ENCODE data around the gene RRN3.
A peak's percentile ranks its signal among the peaks of the same experiment; 100 is the strongest.
"Not testable (repeated sequence)": the region's sequence is repeated elsewhere in the genome, so short reads cannot be mapped to it uniquely, and the experiment has no call there.

Gene RRN3

DNA sequence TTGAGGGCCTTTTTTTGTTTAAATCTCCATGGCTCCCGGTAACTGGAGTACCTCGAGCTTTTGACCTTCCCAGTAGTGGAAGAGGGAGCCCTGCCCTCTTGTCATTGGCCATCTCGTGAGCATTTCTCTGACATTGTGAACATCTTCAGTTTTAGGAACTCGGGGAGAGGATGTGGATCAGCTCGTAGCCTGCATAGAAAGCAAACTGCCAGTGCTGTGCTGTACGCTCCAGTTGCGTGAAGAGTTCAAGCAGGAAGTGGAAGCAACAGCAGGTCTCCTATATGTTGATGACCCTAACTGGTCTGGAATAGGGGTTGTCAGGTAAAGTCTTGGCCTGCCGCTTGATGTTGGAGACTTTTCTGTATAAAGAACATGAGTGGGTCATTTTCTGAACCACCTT lies 62.5 kb downstream of the RRN3 start:
- no peak for DNase-seq (ENCODE audit: extremely low read depth, low read depth)
- TF ChIP-seq CTCF (IDR thresholded peaks at IDR 0.05; ENCODE audit: low read depth, low read length), result no peak

- no peak for TF ChIP-seq CTCF (IDR thresholded peaks at IDR 0.05; ENCODE audit: low read depth, low read length)
- no peak for DNase-seq (ENCODE audit: extremely low read depth, low read depth)
Observed at GRCh38 chr16:15031179-15031578, 62.9 kb downstream of the RRN3 start.

DNA sequence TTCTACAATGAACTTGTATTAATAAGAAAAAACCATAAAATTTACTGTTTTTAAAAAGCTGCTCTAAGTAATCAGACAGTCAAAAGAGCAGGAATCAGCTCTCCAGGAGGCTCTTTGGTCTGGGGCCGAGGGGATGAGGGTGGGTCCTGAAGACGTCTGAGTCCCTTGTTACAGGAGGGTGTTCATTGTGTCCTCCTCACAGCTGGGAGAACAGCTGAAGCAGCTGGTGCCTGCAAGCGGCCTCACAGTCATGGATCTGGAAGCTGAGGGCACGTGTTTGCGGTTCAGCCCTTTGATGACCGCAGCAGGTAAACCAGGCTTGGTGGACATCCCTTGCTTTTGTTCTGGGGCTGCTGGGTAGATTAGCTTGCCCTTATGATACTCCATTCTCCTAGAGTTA lies 64.3 kb downstream of the RRN3 start:
- not testable (repeated sequence) for DNase-seq (ENCODE audit: extremely low read depth, low read depth)

DNA sequence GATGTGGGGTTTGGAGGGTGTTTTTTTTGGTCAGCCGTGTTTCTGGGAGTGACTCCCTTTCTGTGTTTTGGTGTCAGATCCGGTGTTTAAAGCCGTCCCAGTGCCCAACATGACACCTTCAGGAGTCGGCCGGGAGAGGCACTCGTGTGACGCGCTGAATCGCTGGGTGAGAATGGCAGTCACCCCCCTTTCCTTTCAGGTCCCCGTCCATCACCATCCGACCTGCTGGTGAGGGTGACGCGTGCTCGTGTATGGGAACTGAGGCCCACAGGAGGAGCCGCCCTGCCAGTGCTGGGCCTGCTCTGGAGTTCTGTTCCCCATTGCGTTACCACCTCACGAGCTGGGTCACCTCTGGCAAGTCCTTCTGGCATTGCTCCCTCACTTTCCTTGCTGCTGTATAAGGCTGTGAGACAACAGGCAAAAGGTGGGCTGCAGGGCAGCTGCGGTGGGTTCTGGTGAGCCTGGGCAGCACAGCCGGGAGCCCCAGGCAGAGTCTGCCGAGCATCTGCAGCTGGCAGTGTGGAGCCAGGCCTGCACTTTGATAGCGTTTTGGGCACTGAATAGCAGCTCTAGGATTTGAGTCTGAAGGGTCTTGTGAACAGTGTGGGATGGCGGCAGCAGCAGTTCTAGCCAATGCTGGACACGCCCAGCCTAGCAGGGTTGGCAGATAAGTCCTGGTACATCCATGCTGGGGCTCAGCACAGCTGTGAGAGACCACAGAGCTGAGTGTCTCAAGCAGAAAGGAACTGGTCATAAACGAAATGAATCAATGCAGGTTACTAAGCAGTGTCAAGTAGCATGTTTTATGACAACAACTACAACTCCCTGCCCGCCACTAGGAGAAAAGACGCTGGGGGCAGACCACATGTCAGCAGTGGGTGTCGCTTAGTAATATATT lies 65.0 kb downstream of the RRN3 start:
- not testable (repeated sequence) for DNase-seq (ENCODE audit: extremely low read depth, low read depth)

DNA sequence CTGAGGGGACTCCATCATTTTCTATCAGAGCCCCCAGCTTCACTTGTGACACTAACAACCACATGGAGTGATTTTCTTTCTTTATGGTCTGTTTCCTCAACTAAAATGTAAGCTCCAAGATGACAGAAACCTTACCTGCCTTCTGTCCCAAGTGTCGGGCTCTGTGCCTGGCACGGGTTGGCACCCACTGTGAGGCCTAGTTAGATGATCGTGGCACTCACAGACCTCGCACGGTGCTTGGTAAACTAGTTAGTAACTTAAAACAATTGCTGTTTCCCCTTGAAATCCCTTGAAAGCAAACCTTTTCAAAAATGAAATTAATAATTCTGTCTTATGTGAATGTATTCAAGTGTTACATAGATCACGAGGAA lies 65.7 kb downstream of the RRN3 start:
- DNase-seq (ENCODE audit: extremely low read depth, low read depth), result not testable (repeated sequence)

DNA sequence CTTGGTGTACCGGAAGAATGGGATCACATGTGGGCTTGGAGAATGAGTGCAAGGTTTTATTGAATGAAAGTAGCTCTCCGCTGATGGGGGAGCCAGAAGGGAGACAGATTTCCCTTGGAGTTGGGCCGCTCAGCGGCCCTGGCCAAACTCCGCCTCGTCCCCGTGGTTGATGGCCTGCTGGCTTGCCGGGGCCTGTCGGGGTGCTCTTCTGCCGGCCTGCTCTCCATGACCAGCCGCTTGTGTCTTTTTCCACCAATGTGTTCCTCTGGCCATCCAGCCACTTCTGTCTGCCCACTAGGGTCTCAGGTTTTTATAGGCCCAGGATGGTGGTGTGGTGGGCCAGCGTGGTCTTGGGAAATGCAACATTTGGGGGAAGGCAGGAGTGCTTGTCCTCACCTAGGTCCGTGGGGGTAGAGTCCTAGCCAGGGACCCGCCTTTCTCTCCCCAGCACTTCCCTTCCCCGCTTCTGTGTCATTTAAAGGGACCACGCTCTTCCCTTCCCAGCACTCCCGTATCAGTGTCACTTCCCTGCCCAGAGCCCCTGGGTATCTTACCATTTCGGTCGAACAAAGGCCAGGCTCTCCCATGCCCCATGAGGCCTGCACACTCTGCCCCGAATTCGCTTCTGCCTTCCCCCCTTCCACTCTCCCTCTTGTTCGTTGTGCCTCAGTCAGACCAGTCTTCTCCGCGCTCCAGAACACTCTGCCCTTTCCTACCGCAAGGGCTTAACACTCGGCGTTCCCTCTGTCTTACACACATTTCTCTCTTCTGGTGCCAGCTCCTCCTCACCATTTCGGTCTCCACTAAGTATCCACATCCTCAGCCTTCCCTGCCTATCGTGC lies 66.3 kb downstream of the RRN3 start:
- DNase-seq (ENCODE audit: extremely low read depth, low read depth), result not testable (repeated sequence)

DNA sequence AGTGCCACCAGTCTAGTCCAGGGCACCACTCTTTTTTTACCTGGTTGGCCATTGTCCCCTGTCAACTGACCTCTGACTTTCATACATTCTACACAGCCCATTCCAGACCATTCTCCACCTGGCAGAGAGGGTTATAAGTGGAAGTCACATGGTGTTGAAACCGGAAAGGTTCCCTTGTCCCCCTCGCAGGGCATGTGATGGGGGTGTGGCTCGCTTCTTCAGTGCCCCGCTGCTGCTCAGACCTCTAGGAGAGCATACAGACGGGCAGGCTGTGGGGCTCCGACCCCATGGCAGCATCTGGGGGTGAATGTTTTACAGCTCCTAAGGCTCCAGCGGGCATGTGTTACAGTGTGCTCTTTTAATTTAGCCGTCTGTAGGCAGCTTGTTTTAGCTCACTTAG lies 67.0 kb downstream of the RRN3 start:
- not testable (repeated sequence) for DNase-seq (ENCODE audit: extremely low read depth, low read depth)

GRCh38 chr16:15025234-15025951 lies 68.7 kb downstream of the RRN3 start:
- DNase-seq (ENCODE audit: extremely low read depth, low read depth), result not testable (repeated sequence)

- DNase-seq (ENCODE audit: extremely low read depth, low read depth), result not testable (repeated sequence)
Observed at GRCh38 chr16:15024858-15025199, 69.2 kb downstream of the RRN3 start.

DNA sequence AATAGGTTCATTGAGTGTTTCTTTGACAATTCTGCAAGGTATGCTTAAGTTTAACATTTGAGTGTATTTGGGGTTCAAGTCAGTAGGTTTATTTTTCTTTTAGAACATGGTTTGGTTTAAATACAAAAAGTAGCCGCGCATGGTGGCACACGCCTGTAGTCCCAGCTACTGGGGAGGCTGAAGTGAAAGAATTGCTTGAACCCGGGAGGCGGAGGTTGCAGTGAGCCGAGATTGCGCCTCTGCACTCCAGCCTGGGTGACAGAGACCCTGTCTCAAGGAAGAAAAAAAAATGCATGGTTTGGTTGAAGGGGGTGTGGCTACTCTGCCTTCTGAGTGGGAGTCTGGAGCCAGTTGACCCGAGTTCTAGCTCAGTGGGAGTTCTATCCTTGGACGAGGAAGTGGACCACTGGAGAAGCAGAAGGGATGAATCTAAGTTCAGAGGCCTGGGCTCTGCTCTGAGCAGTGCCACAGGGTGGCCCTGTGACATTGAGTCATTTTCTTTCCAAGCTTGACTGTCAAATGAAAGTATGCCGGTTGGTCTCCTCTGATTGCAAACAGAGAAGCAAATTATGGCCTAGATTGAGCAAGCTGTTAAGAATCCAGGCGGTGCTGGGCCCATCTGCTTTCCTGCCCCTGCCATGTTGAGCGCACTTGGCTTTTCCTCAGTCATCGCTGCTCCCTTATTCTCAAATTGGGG lies 70.5 kb downstream of the RRN3 start:
- not testable (repeated sequence) for DNase-seq (ENCODE audit: extremely low read depth, low read depth)

- DNase-seq (ENCODE audit: extremely low read depth, low read depth), result not testable (repeated sequence)
Observed at GRCh38 chr16:15022194-15022593, 71.9 kb downstream of the RRN3 start.

DNA sequence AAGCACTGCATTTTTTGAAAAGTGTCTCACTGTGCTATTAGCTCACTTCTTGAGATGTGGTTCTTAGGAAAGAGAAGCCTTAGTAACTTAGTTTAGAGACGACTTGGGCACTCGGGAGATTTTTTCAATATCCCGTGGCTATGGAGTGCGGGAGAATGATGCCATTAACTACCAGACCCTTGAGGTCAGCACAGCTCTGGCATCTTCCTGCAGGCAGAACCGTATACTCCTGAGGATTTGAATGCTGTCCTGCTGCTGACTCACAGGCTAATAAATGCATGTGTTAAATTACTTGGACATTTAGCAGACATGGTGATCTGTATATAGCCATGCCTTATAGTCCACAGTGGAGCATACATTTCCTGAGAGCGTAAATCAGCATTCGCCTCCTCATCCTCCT lies 72.6 kb downstream of the RRN3 start:
- DNase-seq (ENCODE audit: extremely low read depth, low read depth), result peak; percentile 2

More at GRCh38 chr16:15022194-15022593, 71.9 kb downstream of the RRN3 start:
- peak; percentile 22 for TF ChIP-seq CTCF (IDR thresholded peaks at IDR 0.05; ENCODE audit: low read depth, low read length)

DNA sequence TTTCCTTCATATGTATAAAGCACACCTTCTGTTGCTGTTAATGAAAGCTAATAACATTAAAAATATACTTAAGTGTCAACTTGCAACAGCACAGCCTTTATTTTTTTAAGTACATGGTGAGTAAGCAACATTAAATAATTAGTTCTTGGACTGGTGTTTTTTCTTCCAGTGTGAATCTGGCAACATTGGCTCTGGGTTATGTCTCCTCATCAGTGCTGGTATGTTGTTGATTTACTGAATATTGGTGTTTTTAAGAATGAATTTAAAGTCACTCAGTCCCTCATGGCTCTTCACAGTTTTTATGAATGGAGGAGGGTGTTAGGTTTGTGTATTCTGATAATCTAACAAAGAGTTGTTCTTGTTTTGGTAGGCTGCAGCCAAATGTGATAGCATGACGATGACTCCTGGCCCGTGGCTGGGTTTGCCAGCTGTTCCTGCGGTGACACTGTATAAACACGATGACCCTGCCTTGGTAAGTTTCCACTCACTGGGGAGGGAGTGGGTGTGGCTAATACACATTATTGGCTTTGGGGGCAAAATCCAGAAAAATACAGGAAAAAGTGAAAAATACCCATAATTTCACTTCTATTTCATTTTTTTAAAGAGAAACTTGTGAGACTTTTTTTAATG lies 77.0 kb downstream of the RRN3 start:
- peak; percentile 16 for DNase-seq (ENCODE audit: extremely low read depth, low read depth)

GRCh38 chr16:15016354-15016753 lies 77.7 kb downstream of the RRN3 start:
- not testable (repeated sequence) for DNase-seq (ENCODE audit: extremely low read depth, low read depth)

DNA sequence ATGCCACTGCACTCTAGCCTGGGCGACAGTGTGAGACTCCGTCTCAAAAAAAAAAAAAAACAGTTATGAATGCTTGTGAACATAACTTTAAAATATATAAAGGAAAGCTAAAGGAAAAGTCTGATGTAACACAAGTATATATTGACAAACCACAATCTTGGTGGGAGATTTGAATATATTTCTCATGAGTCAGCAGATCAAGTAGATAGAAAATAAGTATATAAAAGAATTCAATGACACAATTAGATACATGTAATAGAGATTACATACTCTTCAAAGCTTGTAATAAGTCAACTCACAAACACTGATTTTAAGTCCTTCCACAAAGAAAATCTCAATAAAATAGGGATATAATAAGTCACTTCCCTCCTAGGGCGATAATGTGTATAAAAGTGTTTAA lies 78.4 kb downstream of the RRN3 start:
- not testable (repeated sequence) for DNase-seq (ENCODE audit: extremely low read depth, low read depth)

All from AG09319 (cell line).